PC-9 (cell line): Measurements from ENCODE around the gene FAM110C.

ENCODE experiments used
- CTCF ChIP-seq: fragments of 200-600 bp; sonication (generic); conservative IDR thresholded peaks from 2 replicates; pipeline ENCODE4 v1.6.1; 2017; ENCODE audit warnings: mixed run types, antibody characterized with exemption, mild to moderate bottlenecking, moderate library complexity
- EZH2 ChIP-seq: fragments of 200-600 bp; sonication (generic); IDR thresholded peaks from 2 replicates; pipeline ENCODE4 v1.8.0; 2017; ENCODE audit warnings: antibody characterized with exemption, low read depth

- TF ChIP-seq CTCF: no peak
- TF ChIP-seq EZH2: no peak
These were observed 22.2 kb downstream of the FAM110C start for GRCh38 chr2:24107-24506.
